KMS-11 (cell line): ENCODE measurements around the gene NEB.

Source experiments
- H2AFZ ChIP-seq: fragments of 200-600 bp; sonication (generic); 2 replicates; pipeline ENCODE4 v1.6.1; 2016; ENCODE audit warnings: antibody characterized with exemption, mixed run types, low read depth
- H3K27ac ChIP-seq: fragments of 200-600 bp; sonication (generic); 2 replicates; pipeline ENCODE4 v1.6.1; 2016; ENCODE audit warnings: mild to moderate bottlenecking, mixed run types
- H3K27me3 ChIP-seq: fragments of 200-600 bp; sonication (generic); 2 replicates; pipeline ENCODE4 v1.6.1; 2017; ENCODE audit warnings: mild to moderate bottlenecking, low read depth, mixed run types, moderate library complexity; ENCODE audit not compliant: insufficient read depth
- H3K36me3 ChIP-seq: fragments of 200-600 bp; sonication (generic); 2 replicates; pipeline ENCODE4 v1.6.1; 2017; ENCODE audit warnings: mild to moderate bottlenecking, mixed run types; ENCODE audit not compliant: insufficient read depth
- H3K4me1 ChIP-seq: fragments of 200-600 bp; sonication (generic); 2 replicates; pipeline ENCODE4 v1.6.1; 2016; ENCODE audit warnings: mild to moderate bottlenecking, low read depth, mixed run types; ENCODE audit not compliant: poor library complexity, severe bottlenecking
- H3K4me2 ChIP-seq: fragments of 200-600 bp; sonication (generic); 2 replicates; pipeline ENCODE4 v1.7.0; 2016; ENCODE audit warnings: mild to moderate bottlenecking, mixed run types
- H3K4me3 ChIP-seq: fragments of 200-600 bp; sonication (generic); IDR thresholded peaks from 2 replicates; pipeline ENCODE4 v1.6.1; 2017; ENCODE audit warnings: low read depth, low read length, mixed read lengths; ENCODE audit not compliant: insufficient read depth
- H3K79me2 ChIP-seq: fragments of 200-600 bp; sonication (generic); 2 replicates; pipeline ENCODE4 v1.6.1; 2016; ENCODE audit warnings: low read depth, mixed run types; ENCODE audit not compliant: insufficient read depth
- H3K9ac ChIP-seq: fragments of 200-600 bp; sonication (generic); 2 replicates; pipeline ENCODE4 v1.6.1; 2016; ENCODE audit warnings: mild to moderate bottlenecking, mixed run types
- H4K20me1 ChIP-seq: fragments of 200-600 bp; sonication (generic); 2 replicates; pipeline ENCODE4 v1.6.1; 2016; ENCODE audit warnings: mild to moderate bottlenecking, mixed run types; ENCODE audit not compliant: insufficient read depth
- CTCF ChIP-seq: fragments of 200-600 bp; sonication (generic); conservative IDR thresholded peaks from 2 replicates; pipeline ENCODE4 v1.6.1; 2017; ENCODE audit warnings: low read depth, mild to moderate bottlenecking, antibody characterized with exemption, low read length, moderate library complexity, mixed read lengths

NEB gene

GRCh38 chr2:151478011-151478410 is 256.3 kb downstream of the NEB start:
- no peak overlapping the region for H3K27ac ChIP-seq
- no peak for TF ChIP-seq CTCF
- H3K4me3 ChIP-seq = no peak overlapping the region
- H3K4me2 ChIP-seq = no peak overlapping the region
- peaks cover 13% of the 10 kb centered on the region; the same call in 1 of the 2 replicates for H3K36me3 ChIP-seq
- H3K4me1 ChIP-seq = peaks cover 2% of the 10 kb centered on the region
- no peaks in the 10 kb centered on the region for H4K20me1 ChIP-seq
- H2AFZ ChIP-seq = no peak overlapping the region
- H3K27me3 ChIP-seq = no peaks in the 10 kb centered on the region
- no peaks in the 10 kb centered on the region; the same call in 1 of the 2 replicates for H3K79me2 ChIP-seq
- H3K9ac ChIP-seq = no peak overlapping the region

GRCh38 chr2:151476287-151476686 is 258.0 kb downstream of the NEB start:
- Histone ChIP-seq H3K4me2 (no peak overlapping the region), H3K36me3 (peaks cover 13% of the 10 kb centered on the region; the same call in 1 of the 2 replicates), H2AFZ (no peak overlapping the region), H3K27ac (no peak overlapping the region), H3K27me3 (no peaks in the 10 kb centered on the region), H3K79me2 (no peaks in the 10 kb centered on the region; the same call in 1 of the 2 replicates), H4K20me1 (no peaks in the 10 kb centered on the region), H3K4me1 (peaks cover 7% of the 10 kb centered on the region), H3K9ac (no peak overlapping the region), H3K4me3 (no peak overlapping the region)
- TF ChIP-seq CTCF = no peak

GRCh38 chr2:151475071-151475470 is 259.2 kb downstream of the NEB start:
- H3K79me2 ChIP-seq = no peaks in the 10 kb centered on the region; the same call in 1 of the 2 replicates
- H3K4me3 ChIP-seq = no peak overlapping the region
- no peak overlapping the region for H3K27ac ChIP-seq
- no peak for TF ChIP-seq CTCF
- H3K36me3 ChIP-seq = peaks cover 21% of the 10 kb centered on the region; the same call in 1 of the 2 replicates
- no peaks in the 10 kb centered on the region for H4K20me1 ChIP-seq
- no peaks in the 10 kb centered on the region for H3K27me3 ChIP-seq
- no peak overlapping the region for H3K9ac ChIP-seq
- no peak overlapping the region for H3K4me2 ChIP-seq
- no peak overlapping the region for H2AFZ ChIP-seq
- H3K4me1 ChIP-seq = peaks cover 7% of the 10 kb centered on the region

DNA sequence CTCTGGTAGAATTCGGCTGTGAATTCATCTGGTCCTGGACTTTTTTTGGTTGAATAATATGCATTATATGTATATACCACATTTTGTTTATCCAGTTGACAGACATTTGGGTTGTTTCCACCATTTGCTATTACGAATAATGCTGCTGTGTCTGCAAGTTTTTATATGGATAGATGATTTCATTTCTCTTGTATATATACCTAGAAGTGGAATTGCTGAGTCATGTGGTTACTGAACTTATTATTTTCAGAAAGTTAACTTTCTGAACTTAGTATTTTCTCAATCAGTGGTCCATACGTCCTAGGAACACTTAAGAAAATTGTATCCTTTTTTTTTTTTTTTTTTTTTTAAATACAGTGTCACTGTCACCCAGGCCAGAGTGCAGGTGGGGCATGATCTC is 261.3 kb downstream of the NEB start:
- Histone ChIP-seq H2AFZ (no peak overlapping the region), H3K9ac (no peak overlapping the region), H3K4me3 (no peak overlapping the region), H3K79me2 (no peaks in the 10 kb centered on the region; the same call in 1 of the 2 replicates), H3K36me3 (peaks cover 41% of the 10 kb centered on the region; the same call in 1 of the 2 replicates), H3K4me1 (peaks cover 7% of the 10 kb centered on the region), H4K20me1 (no peaks in the 10 kb centered on the region), H3K27ac (no peak overlapping the region), H3K4me2 (no peak overlapping the region), H3K27me3 (no peaks in the 10 kb centered on the region)
- TF ChIP-seq CTCF = no peak
